SK-N-SH treated with all-trans-retinoic acid at 6 μM for 48 hours (cell line): ENCODE data around the gene SLC6A18.

Source experiments
- ATAC-seq: fragments of 200-7000 bp; cut with Tn5 transposase; 3 replicates; pipeline ENCODE4 v1.9.1; 2020; ENCODE audit warnings: mild to moderate bottlenecking, moderate library complexity
- ARNTL ChIP-seq: fragments of 450-650 bp; formaldehyde crosslinking; IDR thresholded peaks from 2 replicates; pipeline ENCODE4 v1.5.0; 2020; ENCODE audit warnings: low read depth, mild to moderate bottlenecking, moderate library complexity, borderline replicate concordance
- BACH2 ChIP-seq: fragments of 250-450 bp; sonication (Bioruptor Pico); IDR thresholded peaks from 2 replicates; pipeline ENCODE4 v1.9.0; 2021; ENCODE audit warnings: mild to moderate bottlenecking, borderline replicate concordance
- CREB5 ChIP-seq: fragments of 250-450 bp; sonication (Bioruptor Pico); IDR thresholded peaks from 2 replicates; pipeline ENCODE4 v1.5.1; 2020; ENCODE audit warnings: low read depth, mild to moderate bottlenecking, moderate library complexity
- CSRNP3 ChIP-seq: fragments of 250-450 bp; sonication (Bioruptor Pico); IDR thresholded peaks from 2 replicates; pipeline ENCODE4 v1.5.1; 2021; ENCODE audit warnings: mild to moderate bottlenecking, moderate library complexity
- GLIS3 ChIP-seq: fragments of 250-450 bp; sonication (Bioruptor Pico); IDR thresholded peaks from 2 replicates; pipeline ENCODE4 v1.5.0; 2020; ENCODE audit warnings: mild to moderate bottlenecking, moderate library complexity
- ISL1 ChIP-seq: fragments of 250-450 bp; sonication (Bioruptor Pico); IDR thresholded peaks from 2 replicates; pipeline ENCODE4 v2.1.2; 2022; ENCODE audit warnings: mild to moderate bottlenecking, moderate library complexity
- OSR1 ChIP-seq: fragments of 250-450 bp; sonication (Bioruptor Pico); IDR thresholded peaks from 2 replicates; pipeline ENCODE4 v1.8.0; 2022; ENCODE audit warnings: moderate library complexity, mild to moderate bottlenecking, inconsistent platforms
- PATZ1 ChIP-seq: fragments of 250-450 bp; sonication (Bioruptor Pico); IDR thresholded peaks from 2 replicates; pipeline ENCODE4 v1.8.0; 2020; ENCODE audit warnings: mild to moderate bottlenecking, moderate library complexity, borderline replicate concordance
- POU6F1 ChIP-seq: fragments of 250-450 bp; sonication (Bioruptor Pico); IDR thresholded peaks from 2 replicates; pipeline ENCODE4 v1.8.0; 2021; ENCODE audit warnings: low read depth, mild to moderate bottlenecking, moderate library complexity, borderline replicate concordance
- PPARA ChIP-seq: fragments of 250-450 bp; sonication (Bioruptor Pico); IDR thresholded peaks from 2 replicates; pipeline ENCODE4 v1.5.0; 2020; ENCODE audit warnings: mild to moderate bottlenecking, borderline replicate concordance
- TCF4 ChIP-seq: fragments of 250-450 bp; sonication (Bioruptor Pico); IDR thresholded peaks from 2 replicates; pipeline ENCODE4 v1.8.0; 2021; ENCODE audit warnings: mild to moderate bottlenecking, moderate library complexity, borderline replicate concordance
- TOX ChIP-seq: fragments of 250-450 bp; sonication (Bioruptor Pico); IDR thresholded peaks from 2 replicates; pipeline ENCODE4 v1.8.0; 2021; ENCODE audit warnings: mild to moderate bottlenecking, moderate library complexity, borderline replicate concordance
- TSHZ2 ChIP-seq: fragments of 250-450 bp; sonication (Bioruptor Pico); IDR thresholded peaks from 2 replicates; pipeline ENCODE4 v1.5.0; 2020; ENCODE audit warnings: mild to moderate bottlenecking, moderate library complexity
- ZC3H10 ChIP-seq: fragments of 250-450 bp; sonication (Bioruptor Pico); IDR thresholded peaks from 2 replicates; pipeline ENCODE4 v1.5.1; 2021; ENCODE audit warnings: mild to moderate bottlenecking, moderate library complexity
- ZFP3 ChIP-seq: fragments of 250-450 bp; sonication (Bioruptor Pico); IDR thresholded peaks from 2 replicates; pipeline ENCODE4 v1.5.0; 2020; ENCODE audit warnings: mild to moderate bottlenecking, moderate library complexity
- ZFP30 ChIP-seq: fragments of 450-650 bp; formaldehyde crosslinking; IDR thresholded peaks from 2 replicates; pipeline ENCODE4 v1.5.0; 2022; ENCODE audit warnings: mild to moderate bottlenecking, moderate library complexity
- ZNF565 ChIP-seq: fragments of 450-650 bp; formaldehyde crosslinking; conservative IDR thresholded peaks from 2 replicates; pipeline ENCODE4 v1.5.0; 2020; ENCODE audit warnings: low read depth, mild to moderate bottlenecking, moderate library complexity
- ZNF70 ChIP-seq: fragments of 450-650 bp; formaldehyde crosslinking; IDR thresholded peaks from 2 replicates; pipeline ENCODE4 v1.5.0; 2020; ENCODE audit warnings: mild to moderate bottlenecking, moderate library complexity
- ZNF8 ChIP-seq: fragments of 450-650 bp; formaldehyde crosslinking; IDR thresholded peaks from 2 replicates; pipeline ENCODE4 v1.5.0; 2020; ENCODE audit warnings: mild to moderate bottlenecking, moderate library complexity

Gene SLC6A18

GRCh38 chr5:1292846-1293415 is 67.8 kb downstream of the SLC6A18 start:
- no peak for ATAC-seq
- no peak for TF ChIP-seq ZC3H10 (CRISPR knock-in tag)
- TF ChIP-seq POU6F1 (CRISPR knock-in tag) = no peak
- no peak for TF ChIP-seq PATZ1 (CRISPR knock-in tag)
- TF ChIP-seq ZNF565 (CRISPR knock-in tag) = no peak
- TF ChIP-seq ZNF8 (CRISPR knock-in tag) = no peak
- no peak for TF ChIP-seq BACH2 (CRISPR knock-in tag)
- no peak for TF ChIP-seq ISL1
- TF ChIP-seq CREB5 = no peak
- no peak for TF ChIP-seq CSRNP3

- ATAC-seq = no peak
- TF ChIP-seq ARNTL (no peak), ZNF565 (CRISPR knock-in tag) (no peak), CREB5 (no peak), OSR1 (CRISPR knock-in tag) (no peak), TSHZ2 (CRISPR knock-in tag) (no peak), CSRNP3 (no peak), GLIS3 (no peak), ZNF70 (CRISPR knock-in tag) (no peak), PPARA (CRISPR knock-in tag) (no peak), ZFP3 (CRISPR knock-in tag) (no peak), PATZ1 (CRISPR knock-in tag) (no peak), TOX (CRISPR knock-in tag) (no peak), ZNF8 (CRISPR knock-in tag) (no peak), BACH2 (CRISPR knock-in tag) (no peak), ZFP30 (CRISPR knock-in tag) (no peak), TCF4 (CRISPR knock-in tag) (no peak)
These were observed 68.4 kb downstream of the SLC6A18 start for GRCh38 chr5:1293416-1294205.
